Spleen (tissue), 7 donors: ENCODE data around the gene SMC4.

Experiments used
- CTCF ChIP-seq, 11 experiments: fragments of 200-600 bp in 7 of 11; fragments of 450-650 bp in 4 of 11; sonication (generic) in 4 of 11; IDR thresholded peaks in 8 of 11; conservative IDR thresholded peaks in 3 of 11; 1 replicate in 7 of 11; 2 replicates in 4 of 11; pipeline versions ENCODE4 v1.4.0 to v1.8.0; 2016 to 2021; ENCODE audit warnings: antibody characterized with exemption in 11 of 11, inconsistent platforms in 4 of 11, mild to moderate bottlenecking in 1 of 11
- POLR2A ChIP-seq, 3 donors: fragments of 450-650 bp; IDR thresholded peaks; one replicate each; pipeline ENCODE4 v1.5.1; 2017; ENCODE audit warnings: antibody characterized with exemption in 3 of 3, mild to moderate bottlenecking in 1 of 3
- POLR2AphosphoS5 ChIP-seq, 3 donors: sonication (generic); formaldehyde crosslinking; IDR thresholded peaks; one replicate each; pipeline ENCODE4 v1.5.1; 2017; ENCODE audit warnings: antibody characterized with exemption in 3 of 3
- donor health status: DM: no; HTN: no; CAD: no; lungs with moderate emphysema.
- donor health status: DM: no; HTN: no; CAD: no.
- donor health status: DM: no; HTN: no; CAD: no.

DNA sequence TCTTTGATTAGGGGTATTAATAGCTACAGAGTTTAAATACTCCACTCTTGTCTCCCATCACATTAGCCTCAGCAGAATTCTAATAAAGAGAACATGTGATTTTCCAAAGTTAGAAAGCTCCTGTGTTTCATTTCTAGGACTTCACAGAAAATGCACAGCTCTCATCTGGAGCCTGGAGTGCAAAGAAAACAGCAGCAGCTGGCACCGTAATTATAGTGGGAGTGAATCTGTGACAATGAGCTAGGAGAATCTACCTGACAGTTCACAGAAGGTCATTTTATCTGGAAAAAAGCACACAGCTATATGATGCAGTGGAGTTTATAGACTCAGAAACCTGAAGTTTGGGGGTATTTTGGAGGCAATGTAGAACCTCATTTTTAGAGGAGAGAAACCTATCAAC, 55.5 kb downstream of the SMC4 start:
- TF ChIP-seq CTCF (IDR thresholded peaks at IDR 0.05 in 8 of 11, conservative IDR thresholded peaks at IDR 0.05 in 3 of 11) (no peak), POLR2A (IDR thresholded peaks at IDR 0.05) (no peak), POLR2AphosphoS5 (IDR thresholded peaks at IDR 0.05) (no peak)
